Cardiac fibroblast (primary cell): ENCODE data around the gene ATOH7.

Experiments
- DNase-seq, 2 donors: peaks; one replicate each; pipeline versions ENCODE4 v3.0.0 to v3.0.0-alpha.2; 2010; ENCODE audit warnings: low read depth in 2 of 2
- H3K4me3 ChIP-seq, 2 donors: replicated peaks in 1 of 2; 1 replicate in 1 of 2; 2 replicates in 1 of 2; pipeline ENCODE4 v1.5.1; 2011; ENCODE audit warnings: low read depth in 2 of 2, low read length in 2 of 2, mild to moderate bottlenecking in 2 of 2, moderate library complexity in 1 of 2
- TF ChIP-seq, protein P1 (sequence below): IDR thresholded peaks from one replicate; pipeline ENCODE4 v1.5.1; 2011; ENCODE audit warnings: low read depth, mild to moderate bottlenecking, low read length, inconsistent platforms

ATOH7 gene

GRCh38 chr10:68237173-68237572 lies 5.3 kb upstream of the ATOH7 start:
- DNase-seq, result no peak
- no peak overlapping the region for H3K4me3 ChIP-seq
- TF ChIP-seq, protein P1, sequence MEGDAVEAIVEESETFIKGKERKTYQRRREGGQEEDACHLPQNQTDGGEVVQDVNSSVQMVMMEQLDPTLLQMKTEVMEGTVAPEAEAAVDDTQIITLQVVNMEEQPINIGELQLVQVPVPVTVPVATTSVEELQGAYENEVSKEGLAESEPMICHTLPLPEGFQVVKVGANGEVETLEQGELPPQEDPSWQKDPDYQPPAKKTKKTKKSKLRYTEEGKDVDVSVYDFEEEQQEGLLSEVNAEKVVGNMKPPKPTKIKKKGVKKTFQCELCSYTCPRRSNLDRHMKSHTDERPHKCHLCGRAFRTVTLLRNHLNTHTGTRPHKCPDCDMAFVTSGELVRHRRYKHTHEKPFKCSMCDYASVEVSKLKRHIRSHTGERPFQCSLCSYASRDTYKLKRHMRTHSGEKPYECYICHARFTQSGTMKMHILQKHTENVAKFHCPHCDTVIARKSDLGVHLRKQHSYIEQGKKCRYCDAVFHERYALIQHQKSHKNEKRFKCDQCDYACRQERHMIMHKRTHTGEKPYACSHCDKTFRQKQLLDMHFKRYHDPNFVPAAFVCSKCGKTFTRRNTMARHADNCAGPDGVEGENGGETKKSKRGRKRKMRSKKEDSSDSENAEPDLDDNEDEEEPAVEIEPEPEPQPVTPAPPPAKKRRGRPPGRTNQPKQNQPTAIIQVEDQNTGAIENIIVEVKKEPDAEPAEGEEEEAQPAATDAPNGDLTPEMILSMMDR, result no peak

DNA sequence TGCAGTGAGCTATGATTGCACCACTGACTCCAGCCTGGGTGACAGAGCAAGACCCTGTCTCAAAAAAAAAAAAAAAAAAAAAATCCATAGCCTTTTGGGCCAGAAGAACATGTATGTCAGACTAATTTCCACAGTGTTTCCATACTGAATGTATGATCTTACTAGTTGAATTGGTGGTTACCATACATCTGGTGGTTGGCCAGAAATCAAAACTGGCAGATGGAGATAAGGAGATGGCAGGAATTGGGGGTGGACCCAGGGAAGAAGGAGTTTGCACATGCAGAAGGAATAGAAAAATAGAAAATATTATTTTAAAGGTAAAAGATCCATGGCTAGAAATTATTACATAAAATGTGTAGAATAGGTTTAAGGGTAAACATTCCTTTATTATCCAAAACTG lies 3.7 kb upstream of the ATOH7 start:
- H3K4me3 ChIP-seq, result no peak overlapping the region
- TF ChIP-seq, protein P1, result no peak
- DNase-seq, result no peak

DNA sequence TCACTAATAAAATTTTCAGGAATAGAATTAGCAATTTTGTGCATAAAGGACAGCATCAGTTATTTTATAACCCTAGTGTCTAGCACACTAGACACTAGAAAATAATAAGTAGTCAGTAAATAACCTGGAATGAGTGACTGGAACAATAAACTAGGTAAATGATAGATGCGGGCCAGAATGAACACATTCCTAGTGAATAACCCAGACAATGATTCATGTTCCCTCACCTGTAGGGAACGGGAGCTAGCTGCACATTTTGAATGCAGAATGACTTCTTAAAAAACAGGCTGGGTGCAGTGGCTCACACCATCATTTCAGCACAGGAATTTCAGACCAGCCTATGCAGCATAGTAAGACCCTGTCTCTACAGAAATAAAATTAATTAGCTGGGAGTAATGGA lies 3.2 kb upstream of the ATOH7 start:
- TF ChIP-seq, protein P1, result no peak
- H3K4me3 ChIP-seq, result no peak overlapping the region
- no peak for DNase-seq

- DNase-seq, result no peak
- TF ChIP-seq, protein P1, result no peak
- no peak overlapping the region for H3K4me3 ChIP-seq
Measured at GRCh38 chr10:68233046-68233445, 1.1 kb upstream of the ATOH7 start.

DNA sequence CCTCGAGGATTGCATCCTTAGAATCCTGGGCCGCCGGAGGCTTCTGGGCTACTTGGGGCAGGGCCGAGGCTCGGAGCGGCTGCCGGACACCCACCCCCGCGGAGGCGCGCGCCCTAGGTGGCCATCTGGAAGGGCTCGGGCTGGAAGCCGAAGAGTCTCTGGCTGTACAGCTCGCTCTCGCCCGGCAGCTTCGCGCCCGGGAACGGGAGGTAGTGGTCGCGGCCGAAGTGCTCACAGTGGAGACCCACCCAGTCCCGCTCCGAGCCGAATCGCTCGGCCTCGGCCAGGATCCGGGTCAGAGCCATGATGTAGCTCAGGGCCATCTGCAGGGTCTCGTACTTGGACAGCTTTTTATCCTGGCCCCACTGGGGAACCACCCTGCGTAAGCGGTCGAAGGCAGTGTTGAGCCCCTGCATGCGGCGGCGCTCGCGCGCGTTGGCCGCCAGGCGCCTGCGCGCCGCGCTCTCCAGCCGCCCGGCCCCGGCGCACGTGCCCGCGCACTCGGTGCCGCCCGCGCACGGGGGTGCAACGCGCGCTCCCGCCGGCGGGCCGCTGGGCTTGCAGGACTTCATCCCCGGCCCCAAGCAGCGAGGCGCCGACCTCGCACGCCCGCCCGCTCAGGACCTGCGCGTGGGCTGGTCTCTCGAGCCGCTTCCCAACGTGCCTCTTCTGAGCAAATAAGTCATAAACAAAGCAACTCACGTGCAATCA lies 652 bp downstream of the ATOH7 start:
- peak overlapping the region; percentile 60 to 65 for H3K4me3 ChIP-seq
- peak; percentile 55 to 64 for DNase-seq
- TF ChIP-seq, protein P1, result no peak

GRCh38 chr10:68230268-68230667 lies 1.6 kb downstream of the ATOH7 start:
- TF ChIP-seq, protein P1, result no peak
- no peak for DNase-seq
- H3K4me3 ChIP-seq, result no peak overlapping the region

DNA sequence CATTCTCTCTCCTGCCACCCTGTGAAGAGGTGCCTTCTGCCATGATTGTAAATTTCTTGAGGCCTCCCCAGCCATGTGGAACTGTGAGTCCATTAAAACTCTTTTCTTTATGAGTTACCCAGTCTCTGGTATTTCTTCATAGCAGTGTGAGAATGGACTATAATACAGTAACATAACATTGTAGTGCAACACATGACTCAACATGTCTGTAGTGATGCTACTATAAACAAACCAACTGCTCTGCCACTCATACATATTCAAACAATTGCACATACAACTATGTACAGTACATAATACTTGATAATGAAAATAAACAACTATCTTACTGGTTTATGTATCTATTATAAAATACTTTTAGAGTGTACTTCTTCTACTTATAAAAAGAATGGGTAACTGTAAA lies 7.1 kb downstream of the ATOH7 start:
- no peak overlapping the region for H3K4me3 ChIP-seq
- peak in 1 of 2 donors; percentile 57 for DNase-seq
- TF ChIP-seq, protein P1, result no peak
